MCF 10A (cell line): Measurements from ENCODE around the gene INTS3. TPM values are rescaled to one million over a fixed set of nuclear protein-coding genes. Genes with fewer than 3 reads are reported as not detected.

Experiments
- BruUV-seq: library from RNA; stranded (reverse); fragments of 400-500 nt; replicated peaks from 2 replicates; lab custom pipeline; 2021; lab: Mats Ljungman, UMichigan
- CTCF ChIA-PET: fragments of 300-600 bp; sonication (Branson Sonifier 250); formaldehyde crosslinking; extraction: SDS; loops from one replicate; lab custom pipeline; 2021; ENCODE audit warnings: antibody characterized with exemption, inconsistent platforms; lab: Yijun Ruan, JAX
- POLR2A ChIA-PET: fragments of 300-600, 350-650 bp; sonication (Branson Sonifier 250); formaldehyde crosslinking; extraction: SDS; loops from one replicate; lab custom pipeline; 2020; ENCODE audit warnings: antibody characterized with exemption, inconsistent platforms; lab: Yijun Ruan, JAX
- DNase-seq: peaks from one replicate; pipeline ENCODE4 v3.0.0-alpha.2; 2018; ENCODE audit not compliant: unreplicated experiment
- H3K27ac Mint-ChIP-seq: one replicate; pipeline ENCODE4 v1.8.0; 2022; ENCODE audit warnings: mild to moderate bottlenecking, low read depth, mixed read lengths; ENCODE audit not compliant: unreplicated experiment
- H3K27me3 Mint-ChIP-seq: one replicate; pipeline ENCODE4 v1.8.0; 2022; ENCODE audit warnings: mixed read lengths; ENCODE audit not compliant: insufficient read depth, unreplicated experiment
- H3K36me3 Mint-ChIP-seq: one replicate; pipeline ENCODE4 v1.8.0; 2022; ENCODE audit warnings: mild to moderate bottlenecking, moderate library complexity, mixed read lengths; ENCODE audit not compliant: insufficient read depth, unreplicated experiment
- H3K4me1 Mint-ChIP-seq: one replicate; pipeline ENCODE4 v1.8.0; 2022; ENCODE audit warnings: mixed read lengths; ENCODE audit not compliant: insufficient read depth, unreplicated experiment
- H3K4me3 Mint-ChIP-seq: one replicate; pipeline ENCODE4 v1.8.0; 2022; ENCODE audit warnings: mild to moderate bottlenecking, moderate library complexity, mixed read lengths; ENCODE audit not compliant: unreplicated experiment
- H3K9me3 Mint-ChIP-seq: one replicate; pipeline ENCODE4 v1.8.0; 2022; ENCODE audit warnings: mixed read lengths; ENCODE audit not compliant: unreplicated experiment
- intact Hi-C: fragments of 100-400 bp; cut with micrococcal nuclease; formaldehyde crosslinking; loops from 2 replicates; pipeline ENCODE4 v1.14.1; 2022
- total RNA-seq: library from RNA; stranded (reverse); gene quantifications from 2 replicates; pipeline ENCODE4 v1.2.3, GENCODE V29; 2022
- TF ChIP-seq, protein P1 (sequence below): fragments of 200-600 bp; IDR thresholded peaks from one replicate; pipeline ENCODE4 v1.8.0; 2022; ENCODE audit warnings: antibody characterized with exemption, mild to moderate bottlenecking; ENCODE audit not compliant: unreplicated experiment

Gene INTS3
- total RNA-seq, 1 experiment from 2014 or later, result 68.7 TPM

- H3K4me3 Mint-ChIP-seq, result no peak overlapping the region
- H3K36me3 Mint-ChIP-seq, result peaks cover 84% of the 10 kb centered on the region
- no peak for DNase-seq
- no peaks in the 10 kb centered on the region for H3K27me3 Mint-ChIP-seq
- peak overlapping the region; percentile 4 for H3K27ac Mint-ChIP-seq
- H3K9me3 Mint-ChIP-seq, result no peaks in the 10 kb centered on the region
- peaks cover 22% of the 10 kb centered on the region for H3K4me1 Mint-ChIP-seq
- CTCF ChIA-PET, result interaction anchor here (0.6 to 17.6 kb wide), 7 partner anchors 9 to 67 kb away, joined by 3 to 273 read pairs (median 3); partner anchors contain the start of genes ILF2 and NPR1
- POLR2A ChIA-PET, result interaction anchor here (0.6 to 1.5 kb wide), 9 partner anchors 12 to 248 kb away, joined by 3 to 6 read pairs (median 4); partner anchors contain the start of genes INTS3, RPS27 and SLC27A3
- intact Hi-C loops, result no loop called here
- TF ChIP-seq, protein P1, sequence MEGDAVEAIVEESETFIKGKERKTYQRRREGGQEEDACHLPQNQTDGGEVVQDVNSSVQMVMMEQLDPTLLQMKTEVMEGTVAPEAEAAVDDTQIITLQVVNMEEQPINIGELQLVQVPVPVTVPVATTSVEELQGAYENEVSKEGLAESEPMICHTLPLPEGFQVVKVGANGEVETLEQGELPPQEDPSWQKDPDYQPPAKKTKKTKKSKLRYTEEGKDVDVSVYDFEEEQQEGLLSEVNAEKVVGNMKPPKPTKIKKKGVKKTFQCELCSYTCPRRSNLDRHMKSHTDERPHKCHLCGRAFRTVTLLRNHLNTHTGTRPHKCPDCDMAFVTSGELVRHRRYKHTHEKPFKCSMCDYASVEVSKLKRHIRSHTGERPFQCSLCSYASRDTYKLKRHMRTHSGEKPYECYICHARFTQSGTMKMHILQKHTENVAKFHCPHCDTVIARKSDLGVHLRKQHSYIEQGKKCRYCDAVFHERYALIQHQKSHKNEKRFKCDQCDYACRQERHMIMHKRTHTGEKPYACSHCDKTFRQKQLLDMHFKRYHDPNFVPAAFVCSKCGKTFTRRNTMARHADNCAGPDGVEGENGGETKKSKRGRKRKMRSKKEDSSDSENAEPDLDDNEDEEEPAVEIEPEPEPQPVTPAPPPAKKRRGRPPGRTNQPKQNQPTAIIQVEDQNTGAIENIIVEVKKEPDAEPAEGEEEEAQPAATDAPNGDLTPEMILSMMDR, result no peak
- BruUV-seq, result no TSS peak
Measured at GRCh38 chr1:153742411-153743142, 14.7 kb downstream of the INTS3 start.

- H3K4me1 Mint-ChIP-seq, result peaks cover 27% of the 10 kb centered on the region
- peaks cover 85% of the 10 kb centered on the region for H3K36me3 Mint-ChIP-seq
- DNase-seq, result no peak
- H3K4me3 Mint-ChIP-seq, result no peak overlapping the region
- no peak overlapping the region for H3K27ac Mint-ChIP-seq
- ChIA-PET CTCF (interaction anchor here (0.6 to 17.6 kb wide), 5 partner anchors 70 to 505 kb away, joined by 3 to 273 read pairs (median 5); partner anchors contain the start of genes ILF2 and NPR1), POLR2A (interaction anchor here (0.6 to 1.1 kb wide), 3 partner anchors 13 to 73 kb away, joined by 4 read pairs; no protein-coding TSS in a partner anchor)
- TF ChIP-seq, protein P1, result no peak
- no peaks in the 10 kb centered on the region for H3K9me3 Mint-ChIP-seq
- BruUV-seq, result no TSS peak
- H3K27me3 Mint-ChIP-seq, result no peaks in the 10 kb centered on the region
- intact Hi-C loops, result no loop called here
Measured at GRCh38 chr1:153745417-153745816, 17.6 kb downstream of the INTS3 start.

DNA sequence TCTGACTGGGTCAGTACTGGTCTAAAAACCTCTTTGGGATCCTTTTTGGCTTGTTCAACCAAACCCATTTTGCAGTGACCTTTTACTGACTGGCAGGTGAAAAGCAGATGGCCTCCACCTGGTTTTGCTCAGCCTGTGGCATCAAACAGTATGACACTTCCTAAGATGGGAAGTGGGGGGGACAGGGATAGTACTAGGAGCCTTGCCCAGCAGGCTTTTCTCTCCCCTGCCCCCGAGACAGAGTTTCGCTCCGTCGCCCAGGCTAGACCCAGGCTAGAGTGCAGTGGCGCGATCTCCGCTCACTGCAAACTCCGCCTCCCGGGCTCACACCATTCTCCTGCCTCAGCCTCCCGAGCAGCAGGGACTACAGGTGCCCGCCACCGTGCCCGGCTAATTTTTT lies 18.3 kb downstream of the INTS3 start:
- intact Hi-C loops, result no loop called here
- Mint-ChIP-seq H3K27me3 (no peaks in the 10 kb centered on the region), H3K9me3 (no peaks in the 10 kb centered on the region), H3K36me3 (peaks cover 85% of the 10 kb centered on the region), H3K27ac (no peak overlapping the region), H3K4me3 (no peak overlapping the region), H3K4me1 (peaks cover 25% of the 10 kb centered on the region)
- POLR2A ChIA-PET, result interaction anchor here (1.1 kb wide), 1 partner anchor 14 kb away, joined by 4 read pairs; no protein-coding TSS in a partner anchor
- no TSS peak for BruUV-seq
- CTCF ChIA-PET, result interaction anchor here (0.6 to 17.6 kb wide), 5 partner anchors 14 to 505 kb away, joined by 3 to 273 read pairs (median 5); partner anchors contain the start of genes ILF2 and NPR1
- DNase-seq, result no peak
- TF ChIP-seq, protein P1, result no peak

GRCh38 chr1:153748903-153749302 lies 21.1 kb downstream of the INTS3 start:
- Mint-ChIP-seq H3K4me3 (no peak overlapping the region), H3K27me3 (no peaks in the 10 kb centered on the region), H3K36me3 (peaks cover 92% of the 10 kb centered on the region), H3K4me1 (peaks cover 5% of the 10 kb centered on the region), H3K9me3 (no peaks in the 10 kb centered on the region), H3K27ac (no peak overlapping the region)
- DNase-seq, result no peak
- CTCF ChIA-PET, result interaction anchor here (0.6 to 17.6 kb wide), 22 partner anchors 11 to 521 kb away, joined by 3 to 273 read pairs (median 5); partner anchors contain the start of genes ILF2 and NPR1
- BruUV-seq, result no TSS peak
- TF ChIP-seq, protein P1, result no peak
- POLR2A ChIA-PET, result interaction anchor here (0.8 to 1.6 kb wide), 2 partner anchors 176 to 238 kb away, joined by 3 to 5 read pairs; no protein-coding TSS in a partner anchor
- intact Hi-C loops, result loop anchor here (1.0 to 2.0 kb wide), 5 partner anchors 72 to 398 kb away; partner anchors contain the start of gene RAB13
